HL-60/S4 treated with phorbol 12-myristate 13-acetate at 8.2 ng/mL for 4 days and 3 days (cell line): Measurements from ENCODE around the gene GRIA2.

Source experiments
- in situ Hi-C: fragments of 300-500 bp; cut with MboI; formaldehyde crosslinking; loops from 2 replicates; pipeline ENCODE4 v1.15.0; 2022; ENCODE audit warnings: low sequenced_read_pairs

Gene GRIA2

DNA sequence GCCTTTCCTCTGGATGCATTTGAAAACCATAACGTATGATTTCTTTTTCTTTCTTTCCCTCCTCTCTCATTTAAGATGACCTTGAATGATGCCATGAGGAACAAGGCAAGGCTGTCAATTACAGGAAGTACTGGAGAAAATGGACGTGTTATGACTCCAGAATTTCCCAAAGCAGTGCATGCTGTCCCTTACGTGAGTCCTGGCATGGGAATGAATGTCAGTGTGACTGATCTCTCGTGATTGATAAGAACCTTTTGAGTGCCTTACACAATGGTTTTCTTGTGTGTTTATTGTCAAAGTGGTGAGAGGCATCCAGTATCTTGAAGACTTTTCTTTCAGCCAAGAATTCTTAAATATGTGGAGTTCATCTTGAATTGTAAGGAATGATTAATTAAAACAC, 142.8 kb downstream of the GRIA2 start:
- in situ Hi-C loops = no loop called here

DNA sequence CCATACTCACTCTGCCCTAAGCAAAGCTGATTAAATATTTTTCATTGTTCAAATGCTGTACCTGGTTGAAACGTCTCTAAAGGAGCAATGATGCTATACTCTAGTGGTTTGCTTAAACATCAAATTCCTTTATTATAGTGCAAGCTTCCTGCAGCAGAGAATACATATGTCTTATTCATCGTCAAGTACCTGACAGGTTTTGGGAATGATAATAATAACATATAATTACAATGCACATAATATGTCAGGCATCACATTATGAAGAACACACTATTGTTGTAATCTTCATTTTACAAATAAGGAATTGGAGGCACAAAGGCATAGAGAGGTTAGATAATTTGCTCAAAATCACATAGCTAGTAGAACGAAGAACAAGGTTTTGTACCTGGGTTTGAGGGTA, 151.6 kb downstream of the GRIA2 start:
- in situ Hi-C loops = no loop called here

DNA sequence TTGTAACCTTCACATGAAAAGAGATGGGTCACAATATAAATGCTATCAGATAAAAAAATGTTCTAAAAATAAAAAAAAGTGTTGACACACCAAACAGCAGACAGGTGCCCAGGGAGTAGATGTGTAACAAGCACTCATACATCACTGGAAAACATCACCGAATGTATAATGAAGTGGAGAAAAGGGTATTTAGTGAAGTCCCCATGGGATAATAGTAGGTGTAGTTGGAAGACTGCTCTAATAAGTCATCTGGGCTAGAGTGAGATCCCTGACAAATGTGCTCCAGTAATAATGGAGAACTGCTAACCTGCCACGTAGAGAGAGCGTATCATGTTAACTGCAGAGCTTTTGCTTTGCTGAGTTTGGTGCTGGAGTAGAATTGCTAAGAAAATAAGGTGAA, 152.0 kb downstream of the GRIA2 start:
- in situ Hi-C loops = no loop called here

DNA sequence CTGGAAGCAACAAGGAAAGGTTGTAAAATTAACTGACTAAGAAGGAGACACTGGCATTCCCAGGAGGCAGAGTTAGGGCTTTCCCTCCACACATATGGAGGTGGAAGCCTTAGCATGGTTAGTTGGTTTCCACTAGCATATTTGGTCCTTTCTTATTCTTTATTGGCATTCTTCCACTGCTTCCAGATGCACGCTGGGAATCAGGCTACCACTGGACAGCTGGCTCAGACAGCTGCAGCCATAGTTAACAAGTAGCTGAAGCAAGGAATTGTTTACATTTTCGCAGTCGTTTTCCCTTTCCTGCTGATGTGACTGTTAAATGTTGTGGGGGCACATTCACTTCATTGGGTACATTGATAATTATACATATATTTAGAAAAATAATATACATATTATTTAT, 169.2 kb downstream of the GRIA2 start:
- in situ Hi-C loops = no loop called here

DNA sequence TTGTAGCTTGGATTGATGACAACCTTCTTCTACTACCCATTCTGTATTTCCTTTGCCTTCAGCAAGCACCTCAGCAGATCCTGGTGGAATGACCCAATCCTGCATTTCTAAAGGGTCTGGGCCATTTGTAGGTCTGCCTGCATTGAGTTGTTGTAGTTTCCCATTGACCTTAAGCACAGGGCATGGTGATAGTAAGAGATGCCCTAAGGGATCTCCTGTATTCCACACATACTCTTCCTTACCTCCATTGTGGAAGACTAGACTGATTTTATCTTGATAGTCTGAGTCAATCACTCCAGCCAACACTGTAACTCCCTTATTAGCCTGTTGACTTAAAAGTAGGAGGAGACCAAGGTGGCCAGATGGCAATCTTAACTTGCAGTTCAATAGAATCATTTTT, 184.5 kb downstream of the GRIA2 start:
- in situ Hi-C loops = no loop called here
